GM23338 (cell line): ENCODE data around the gene HSH2D. TPM values are rescaled to one million over a fixed set of nuclear protein-coding genes. Genes with fewer than 3 reads are reported as not detected.
A peak's percentile ranks its signal among the peaks of the same experiment; 100 is the strongest.

Experiments
- ATAC-seq: fragments of 200-7000 bp; cut with Tn5 transposase; 3 replicates; pipeline ENCODE4 v1.9.1; 2020
- DNase-seq: peaks from one replicate; pipeline ENCODE4 v3.0.0-alpha.2; 2015; ENCODE audit warnings: low spot score
- H2AFZ ChIP-seq: fragments of 200-600 bp; sonication (generic); 2 replicates; pipeline ENCODE4 v1.8.0; 2016; ENCODE audit warnings: antibody characterized with exemption, mild to moderate bottlenecking, moderate library complexity
- H3F3A ChIP-seq: fragments of 200-600 bp; sonication (generic); replicated peaks from 2 replicates; pipeline ENCODE4 v1.8.0; 2017; ENCODE audit warnings: antibody characterized with exemption, mixed run types, low read depth
- H3K27ac ChIP-seq: fragments of 200-600 bp; sonication (generic); 2 replicates; pipeline ENCODE4 v1.6.1; 2016; ENCODE audit warnings: low read depth
- H3K27me3 ChIP-seq: fragments of 200-600 bp; sonication (generic); 2 replicates; pipeline ENCODE4 v1.8.0; 2016; ENCODE audit warnings: mild to moderate bottlenecking, mixed run types, moderate library complexity; ENCODE audit not compliant: insufficient read depth
- H3K36me3 ChIP-seq: fragments of 200-600 bp; sonication (generic); 2 replicates; pipeline ENCODE4 v1.8.0; 2016; ENCODE audit warnings: mild to moderate bottlenecking; ENCODE audit not compliant: insufficient read depth
- H3K4me1 ChIP-seq: fragments of 200-600 bp; sonication (generic); 2 replicates; pipeline ENCODE4 v1.8.0; 2016; ENCODE audit warnings: mild to moderate bottlenecking, moderate library complexity; ENCODE audit not compliant: insufficient read depth
- H3K4me2 ChIP-seq: fragments of 200-600 bp; sonication (generic); 2 replicates; pipeline ENCODE4 v1.7.1; 2017; ENCODE audit warnings: mixed run types
- H3K4me3 ChIP-seq: fragments of 200-600 bp; sonication (generic); 2 replicates; pipeline ENCODE4 v1.6.1; 2016; ENCODE audit warnings: mixed run types
- H3K79me2 ChIP-seq: fragments of 200-600 bp; sonication (generic); replicated peaks from 2 replicates; pipeline ENCODE4 v1.8.0; 2017; ENCODE audit warnings: mild to moderate bottlenecking; ENCODE audit not compliant: insufficient read depth
- H3K9me2 ChIP-seq: fragments of 200-600 bp; sonication (generic); 2 replicates; pipeline ENCODE4 v1.8.0; 2017; ENCODE audit not compliant: insufficient read depth
- H4K20me1 ChIP-seq: fragments of 200-600 bp; sonication (generic); replicated peaks from 2 replicates; pipeline ENCODE4 v1.8.0; 2017; ENCODE audit warnings: mild to moderate bottlenecking; ENCODE audit not compliant: insufficient read depth
- H3K27ac Mint-ChIP-seq: 2 replicates; pipeline ENCODE4 v1.8.0; 2020; ENCODE audit warnings: inconsistent platforms, mild to moderate bottlenecking, moderate library complexity, mixed read lengths
- H3K27me3 Mint-ChIP-seq: 3 replicates; pipeline ENCODE4 v1.8.0; 2022; ENCODE audit warnings: low read depth, mild to moderate bottlenecking, moderate library complexity, mixed read lengths, inconsistent platforms; ENCODE audit not compliant: insufficient read depth, poor library complexity
- H3K36me3 Mint-ChIP-seq: 3 replicates; pipeline ENCODE4 v1.8.0; 2021; ENCODE audit warnings: low read depth, mild to moderate bottlenecking, inconsistent platforms, moderate library complexity, mixed read lengths
- H3K4me1 Mint-ChIP-seq: 3 replicates; pipeline ENCODE4 v1.8.0; 2020; ENCODE audit warnings: mild to moderate bottlenecking, inconsistent platforms, mixed read lengths
- H3K4me3 Mint-ChIP-seq: 3 replicates; pipeline ENCODE4 v1.8.0; 2021; ENCODE audit warnings: moderate library complexity, mild to moderate bottlenecking, inconsistent platforms, mixed read lengths
- H3K9me3 Mint-ChIP-seq: 3 replicates; pipeline ENCODE4 v1.8.0; 2020; ENCODE audit warnings: moderate library complexity, mild to moderate bottlenecking, inconsistent platforms, mixed read lengths
- CREB1 ChIP-seq: fragments of 250-450 bp; sonication (Bioruptor Pico); IDR thresholded peaks from 2 replicates; pipeline ENCODE4 v1.5.0; 2020; ENCODE audit warnings: low read depth, mild to moderate bottlenecking, moderate library complexity
- EZH2 ChIP-seq: fragments of 200-600 bp; sonication (generic); IDR thresholded peaks from one replicate; pipeline ENCODE4 v1.8.0; 2017; ENCODE audit warnings: antibody characterized with exemption, mild to moderate bottlenecking, low read depth; ENCODE audit not compliant: unreplicated experiment
- EZH2phosphoT487 ChIP-seq: fragments of 200-600 bp; sonication (generic); IDR thresholded peaks from one replicate; pipeline ENCODE4 v1.8.1; 2018; ENCODE audit warnings: antibody characterized with exemption; ENCODE audit not compliant: unreplicated experiment
- JUNB ChIP-seq: IDR thresholded peaks from one replicate; pipeline ENCODE4 v1.6.1; 2016; ENCODE audit warnings: antibody characterized with exemption; ENCODE audit not compliant: unreplicated experiment
- NANOG ChIP-seq: IDR thresholded peaks from 2 replicates; pipeline ENCODE4 v1.6.1; 2016; ENCODE audit warnings: antibody characterized with exemption, borderline replicate concordance
- POLR2AphosphoS5 ChIP-seq: IDR thresholded peaks from 2 replicates; pipeline ENCODE4 v1.6.1; 2016; ENCODE audit warnings: antibody characterized with exemption, low read depth
- STAT1 ChIP-seq: IDR thresholded peaks from one replicate; pipeline ENCODE4 v1.6.1; 2016; ENCODE audit warnings: antibody characterized with exemption; ENCODE audit not compliant: unreplicated experiment
- ZNF114 ChIP-seq: fragments of 250-450 bp; sonication (Bioruptor Pico); IDR thresholded peaks from 2 replicates; pipeline ENCODE4 v1.5.0; 2020; ENCODE audit warnings: mild to moderate bottlenecking, moderate library complexity
- ZNF331 ChIP-seq: fragments of 250-450 bp; sonication (Bioruptor Pico); IDR thresholded peaks from 2 replicates; pipeline ENCODE4 v1.5.0; 2020; ENCODE audit warnings: low read depth, mild to moderate bottlenecking, moderate library complexity
- polyA plus RNA-seq: library from polyadenylated mRNA; unstranded; fragments of >200 nt; fragmentation: Nextera tagmentation; extraction: Ambion mirVana; gene quantifications from 2 replicates; pipeline ENCODE4 v1.2.1, GENCODE V29; 2016
- total RNA-seq: library from RNA; depleted of rRNA; stranded (reverse); fragments of >200 nt; shearing (Covaris generic); gene quantifications from 2 replicates; pipeline ENCODE4 v1.2.3, GENCODE V29; 2014
- TF ChIP-seq, protein P1 (sequence below): fragments of 250-450 bp; sonication (Bioruptor Pico); IDR thresholded peaks from 2 replicates; pipeline ENCODE4 v1.5.0; 2020; ENCODE audit warnings: mild to moderate bottlenecking, moderate library complexity
- TF ChIP-seq, protein P2 (sequence below): IDR thresholded peaks from 2 replicates; pipeline ENCODE4 v1.6.1; 2016; ENCODE audit warnings: antibody characterized with exemption
- TF ChIP-seq, protein P3 (sequence below), 2 experiments: fragments of 200-600 bp in 1 of 2; sonication (generic) in 1 of 2; conservative IDR thresholded peaks; 2 replicates each; pipeline versions ENCODE4 v1.5.1 to v1.6.1; 2016 to 2017; ENCODE audit warnings: antibody characterized with exemption in 2 of 2, low read depth in 2 of 2, mild to moderate bottlenecking in 2 of 2, moderate library complexity in 1 of 2
- TF ChIP-seq, protein P4 (sequence below): IDR thresholded peaks from one replicate; pipeline ENCODE4 v1.6.1; 2018; ENCODE audit warnings: antibody characterized with exemption; ENCODE audit not compliant: unreplicated experiment

Gene HSH2D
- total and polyA plus RNA-seq, 2 experiments from 2014 or later, result 0.81 to 1.4 TPM

- no peaks in the 10 kb centered on the region for H3K9me2 ChIP-seq
- H3K27me3 ChIP-seq, result no peaks in the 10 kb centered on the region
- ATAC-seq (no peak), DNase-seq (no peak)
- no peak overlapping the region for H2AFZ ChIP-seq
- H3K27ac ChIP-seq, result peak overlapping the region; percentile 63; the same call in 1 of the 2 replicates
- no peaks in the 10 kb centered on the region for H3K4me1 ChIP-seq
- H4K20me1 ChIP-seq, result peaks cover 10% of the 10 kb centered on the region; the same call in 1 of the 2 replicates
- Mint-ChIP-seq H3K27me3 (peaks cover 4% of the 10 kb centered on the region), H3K4me3 (no peak overlapping the region), H3K36me3 (peaks cover 95% of the 10 kb centered on the region), H3K9me3 (no peaks in the 10 kb centered on the region), H3K4me1 (no peaks in the 10 kb centered on the region), H3K27ac (no peak overlapping the region)
- H3K4me3 ChIP-seq, result no peak overlapping the region
- TF ChIP-seq NANOG (no peak), JUNB (no peak), ZNF331 (CRISPR knock-in tag) (no peak), POLR2AphosphoS5 (no peak), STAT1 (no peak), ZNF114 (no peak), CREB1 (CRISPR knock-in tag) (no peak), EZH2phosphoT487 (no peak), EZH2 (no peak)
- TF ChIP-seq, protein P1, sequence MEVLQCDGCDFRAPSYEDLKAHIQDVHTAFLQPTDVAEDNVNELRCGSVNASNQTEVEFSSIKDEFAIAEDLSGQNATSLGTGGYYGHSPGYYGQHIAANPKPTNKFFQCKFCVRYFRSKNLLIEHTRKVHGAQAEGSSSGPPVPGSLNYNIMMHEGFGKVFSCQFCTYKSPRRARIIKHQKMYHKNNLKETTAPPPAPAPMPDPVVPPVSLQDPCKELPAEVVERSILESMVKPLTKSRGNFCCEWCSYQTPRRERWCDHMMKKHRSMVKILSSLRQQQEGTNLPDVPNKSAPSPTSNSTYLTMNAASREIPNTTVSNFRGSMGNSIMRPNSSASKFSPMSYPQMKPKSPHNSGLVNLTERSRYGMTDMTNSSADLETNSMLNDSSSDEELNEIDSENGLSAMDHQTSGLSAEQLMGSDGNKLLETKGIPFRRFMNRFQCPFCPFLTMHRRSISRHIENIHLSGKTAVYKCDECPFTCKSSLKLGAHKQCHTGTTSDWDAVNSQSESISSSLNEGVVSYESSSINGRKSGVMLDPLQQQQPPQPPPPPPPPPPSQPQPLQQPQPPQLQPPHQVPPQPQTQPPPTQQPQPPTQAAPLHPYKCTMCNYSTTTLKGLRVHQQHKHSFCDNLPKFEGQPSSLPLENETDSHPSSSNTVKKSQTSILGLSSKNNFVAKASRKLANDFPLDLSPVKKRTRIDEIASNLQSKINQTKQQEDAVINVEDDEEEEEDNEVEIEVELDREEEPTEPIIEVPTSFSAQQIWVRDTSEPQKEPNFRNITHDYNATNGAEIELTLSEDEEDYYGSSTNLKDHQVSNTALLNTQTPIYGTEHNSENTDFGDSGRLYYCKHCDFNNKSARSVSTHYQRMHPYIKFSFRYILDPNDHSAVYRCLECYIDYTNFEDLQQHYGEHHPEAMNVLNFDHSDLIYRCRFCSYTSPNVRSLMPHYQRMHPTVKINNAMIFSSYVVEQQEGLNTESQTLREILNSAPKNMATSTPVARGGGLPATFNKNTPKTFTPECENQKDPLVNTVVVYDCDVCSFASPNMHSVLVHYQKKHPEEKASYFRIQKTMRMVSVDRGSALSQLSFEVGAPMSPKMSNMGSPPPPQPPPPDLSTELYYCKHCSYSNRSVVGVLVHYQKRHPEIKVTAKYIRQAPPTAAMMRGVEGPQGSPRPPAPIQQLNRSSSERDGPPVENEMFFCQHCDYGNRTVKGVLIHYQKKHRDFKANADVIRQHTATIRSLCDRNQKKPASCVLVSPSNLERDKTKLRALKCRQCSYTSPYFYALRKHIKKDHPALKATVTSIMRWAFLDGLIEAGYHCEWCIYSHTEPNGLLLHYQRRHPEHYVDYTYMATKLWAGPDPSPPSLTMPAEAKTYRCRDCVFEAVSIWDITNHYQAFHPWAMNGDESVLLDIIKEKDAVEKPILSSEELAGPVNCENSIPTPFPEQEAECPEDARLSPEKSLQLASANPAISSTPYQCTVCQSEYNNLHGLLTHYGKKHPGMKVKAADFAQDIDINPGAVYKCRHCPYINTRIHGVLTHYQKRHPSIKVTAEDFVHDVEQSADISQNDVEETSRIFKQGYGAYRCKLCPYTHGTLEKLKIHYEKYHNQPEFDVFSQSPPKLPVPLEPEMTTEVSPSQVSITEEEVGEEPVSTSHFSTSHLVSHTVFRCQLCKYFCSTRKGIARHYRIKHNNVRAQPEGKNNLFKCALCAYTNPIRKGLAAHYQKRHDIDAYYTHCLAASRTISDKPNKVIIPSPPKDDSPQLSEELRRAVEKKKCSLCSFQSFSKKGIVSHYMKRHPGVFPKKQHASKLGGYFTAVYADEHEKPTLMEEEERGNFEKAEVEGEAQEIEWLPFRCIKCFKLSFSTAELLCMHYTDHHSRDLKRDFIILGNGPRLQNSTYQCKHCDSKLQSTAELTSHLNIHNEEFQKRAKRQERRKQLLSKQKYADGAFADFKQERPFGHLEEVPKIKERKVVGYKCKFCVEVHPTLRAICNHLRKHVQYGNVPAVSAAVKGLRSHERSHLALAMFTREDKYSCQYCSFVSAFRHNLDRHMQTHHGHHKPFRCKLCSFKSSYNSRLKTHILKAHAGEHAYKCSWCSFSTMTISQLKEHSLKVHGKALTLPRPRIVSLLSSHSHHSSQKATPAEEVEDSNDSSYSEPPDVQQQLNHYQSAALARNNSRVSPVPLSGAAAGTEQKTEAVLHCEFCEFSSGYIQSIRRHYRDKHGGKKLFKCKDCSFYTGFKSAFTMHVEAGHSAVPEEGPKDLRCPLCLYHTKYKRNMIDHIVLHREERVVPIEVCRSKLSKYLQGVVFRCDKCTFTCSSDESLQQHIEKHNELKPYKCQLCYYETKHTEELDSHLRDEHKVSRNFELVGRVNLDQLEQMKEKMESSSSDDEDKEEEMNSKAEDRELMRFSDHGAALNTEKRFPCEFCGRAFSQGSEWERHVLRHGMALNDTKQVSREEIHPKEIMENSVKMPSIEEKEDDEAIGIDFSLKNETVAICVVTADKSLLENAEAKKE (CRISPR knock-in tag), result no peak
- TF ChIP-seq, protein P2, sequence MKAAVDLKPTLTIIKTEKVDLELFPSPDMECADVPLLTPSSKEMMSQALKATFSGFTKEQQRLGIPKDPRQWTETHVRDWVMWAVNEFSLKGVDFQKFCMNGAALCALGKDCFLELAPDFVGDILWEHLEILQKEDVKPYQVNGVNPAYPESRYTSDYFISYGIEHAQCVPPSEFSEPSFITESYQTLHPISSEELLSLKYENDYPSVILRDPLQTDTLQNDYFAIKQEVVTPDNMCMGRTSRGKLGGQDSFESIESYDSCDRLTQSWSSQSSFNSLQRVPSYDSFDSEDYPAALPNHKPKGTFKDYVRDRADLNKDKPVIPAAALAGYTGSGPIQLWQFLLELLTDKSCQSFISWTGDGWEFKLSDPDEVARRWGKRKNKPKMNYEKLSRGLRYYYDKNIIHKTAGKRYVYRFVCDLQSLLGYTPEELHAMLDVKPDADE, result no peak
- TF ChIP-seq, protein P3, sequence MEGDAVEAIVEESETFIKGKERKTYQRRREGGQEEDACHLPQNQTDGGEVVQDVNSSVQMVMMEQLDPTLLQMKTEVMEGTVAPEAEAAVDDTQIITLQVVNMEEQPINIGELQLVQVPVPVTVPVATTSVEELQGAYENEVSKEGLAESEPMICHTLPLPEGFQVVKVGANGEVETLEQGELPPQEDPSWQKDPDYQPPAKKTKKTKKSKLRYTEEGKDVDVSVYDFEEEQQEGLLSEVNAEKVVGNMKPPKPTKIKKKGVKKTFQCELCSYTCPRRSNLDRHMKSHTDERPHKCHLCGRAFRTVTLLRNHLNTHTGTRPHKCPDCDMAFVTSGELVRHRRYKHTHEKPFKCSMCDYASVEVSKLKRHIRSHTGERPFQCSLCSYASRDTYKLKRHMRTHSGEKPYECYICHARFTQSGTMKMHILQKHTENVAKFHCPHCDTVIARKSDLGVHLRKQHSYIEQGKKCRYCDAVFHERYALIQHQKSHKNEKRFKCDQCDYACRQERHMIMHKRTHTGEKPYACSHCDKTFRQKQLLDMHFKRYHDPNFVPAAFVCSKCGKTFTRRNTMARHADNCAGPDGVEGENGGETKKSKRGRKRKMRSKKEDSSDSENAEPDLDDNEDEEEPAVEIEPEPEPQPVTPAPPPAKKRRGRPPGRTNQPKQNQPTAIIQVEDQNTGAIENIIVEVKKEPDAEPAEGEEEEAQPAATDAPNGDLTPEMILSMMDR (conservative IDR thresholded peaks at IDR 0.05; ENCODE audit: low read depth in 2 of 2), result no peak
- TF ChIP-seq, protein P4, sequence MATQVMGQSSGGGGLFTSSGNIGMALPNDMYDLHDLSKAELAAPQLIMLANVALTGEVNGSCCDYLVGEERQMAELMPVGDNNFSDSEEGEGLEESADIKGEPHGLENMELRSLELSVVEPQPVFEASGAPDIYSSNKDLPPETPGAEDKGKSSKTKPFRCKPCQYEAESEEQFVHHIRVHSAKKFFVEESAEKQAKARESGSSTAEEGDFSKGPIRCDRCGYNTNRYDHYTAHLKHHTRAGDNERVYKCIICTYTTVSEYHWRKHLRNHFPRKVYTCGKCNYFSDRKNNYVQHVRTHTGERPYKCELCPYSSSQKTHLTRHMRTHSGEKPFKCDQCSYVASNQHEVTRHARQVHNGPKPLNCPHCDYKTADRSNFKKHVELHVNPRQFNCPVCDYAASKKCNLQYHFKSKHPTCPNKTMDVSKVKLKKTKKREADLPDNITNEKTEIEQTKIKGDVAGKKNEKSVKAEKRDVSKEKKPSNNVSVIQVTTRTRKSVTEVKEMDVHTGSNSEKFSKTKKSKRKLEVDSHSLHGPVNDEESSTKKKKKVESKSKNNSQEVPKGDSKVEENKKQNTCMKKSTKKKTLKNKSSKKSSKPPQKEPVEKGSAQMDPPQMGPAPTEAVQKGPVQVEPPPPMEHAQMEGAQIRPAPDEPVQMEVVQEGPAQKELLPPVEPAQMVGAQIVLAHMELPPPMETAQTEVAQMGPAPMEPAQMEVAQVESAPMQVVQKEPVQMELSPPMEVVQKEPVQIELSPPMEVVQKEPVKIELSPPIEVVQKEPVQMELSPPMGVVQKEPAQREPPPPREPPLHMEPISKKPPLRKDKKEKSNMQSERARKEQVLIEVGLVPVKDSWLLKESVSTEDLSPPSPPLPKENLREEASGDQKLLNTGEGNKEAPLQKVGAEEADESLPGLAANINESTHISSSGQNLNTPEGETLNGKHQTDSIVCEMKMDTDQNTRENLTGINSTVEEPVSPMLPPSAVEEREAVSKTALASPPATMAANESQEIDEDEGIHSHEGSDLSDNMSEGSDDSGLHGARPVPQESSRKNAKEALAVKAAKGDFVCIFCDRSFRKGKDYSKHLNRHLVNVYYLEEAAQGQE, result no peak
- peaks cover 83% of the 10 kb centered on the region for H3K36me3 ChIP-seq
- 0 out of 2 replicates have a peak, but pooled peaks cover 4% of the 10 kb centered on the region for H3K79me2 ChIP-seq
- H3F3A ChIP-seq, result 0 out of 2 replicates have a peak, but pooled peaks cover 6% of the 10 kb centered on the region
- H3K4me2 ChIP-seq, result no peak overlapping the region
Measured at GRCh38 chr19:16094360-16095070, 49.0 kb upstream of the HSH2D start.
